ENCODE measurements around the gene CFAP77. TPM values are rescaled to one million over a fixed set of nuclear protein-coding genes. Genes with fewer than 3 reads are reported as not detected.

CFAP77 gene
- total RNA-seq, 2 donors from 2014 or later: 3.3 to 8.6 TPM

DNA sequence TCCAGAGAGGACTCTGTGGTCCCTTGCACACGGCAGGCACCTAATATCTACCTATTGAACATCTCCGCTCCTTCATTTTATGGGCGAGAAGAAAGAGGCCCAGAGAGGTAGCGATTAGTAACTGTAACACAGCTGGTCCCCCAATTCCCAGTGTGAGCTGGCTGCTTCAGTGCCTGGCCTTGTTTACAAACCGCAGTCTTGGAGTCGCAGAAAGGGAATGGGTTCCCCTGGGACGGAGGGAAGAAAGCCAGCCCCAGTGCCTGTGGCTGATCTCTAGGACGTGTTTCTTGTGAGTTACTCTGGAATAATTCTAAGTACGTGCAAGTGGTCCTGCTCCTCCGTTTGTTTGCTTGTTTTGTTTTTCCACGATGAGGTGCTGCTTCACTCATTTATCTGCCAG, 52.0 kb downstream of the CFAP77 start:
- H3K27me3 ChIP-seq: no peaks in the 10 kb centered on the region
- DNase-seq (ENCODE audit: low spot score): no peak
- no peak overlapping the region for H3K27ac ChIP-seq
- no peaks in the 10 kb centered on the region for H3K36me3 ChIP-seq
- H3K4me1 ChIP-seq: no peaks in the 10 kb centered on the region
- no peak overlapping the region for H3K4me3 ChIP-seq
- no peaks in the 10 kb centered on the region for H3K9me3 ChIP-seq
- TF ChIP-seq, protein P1, sequence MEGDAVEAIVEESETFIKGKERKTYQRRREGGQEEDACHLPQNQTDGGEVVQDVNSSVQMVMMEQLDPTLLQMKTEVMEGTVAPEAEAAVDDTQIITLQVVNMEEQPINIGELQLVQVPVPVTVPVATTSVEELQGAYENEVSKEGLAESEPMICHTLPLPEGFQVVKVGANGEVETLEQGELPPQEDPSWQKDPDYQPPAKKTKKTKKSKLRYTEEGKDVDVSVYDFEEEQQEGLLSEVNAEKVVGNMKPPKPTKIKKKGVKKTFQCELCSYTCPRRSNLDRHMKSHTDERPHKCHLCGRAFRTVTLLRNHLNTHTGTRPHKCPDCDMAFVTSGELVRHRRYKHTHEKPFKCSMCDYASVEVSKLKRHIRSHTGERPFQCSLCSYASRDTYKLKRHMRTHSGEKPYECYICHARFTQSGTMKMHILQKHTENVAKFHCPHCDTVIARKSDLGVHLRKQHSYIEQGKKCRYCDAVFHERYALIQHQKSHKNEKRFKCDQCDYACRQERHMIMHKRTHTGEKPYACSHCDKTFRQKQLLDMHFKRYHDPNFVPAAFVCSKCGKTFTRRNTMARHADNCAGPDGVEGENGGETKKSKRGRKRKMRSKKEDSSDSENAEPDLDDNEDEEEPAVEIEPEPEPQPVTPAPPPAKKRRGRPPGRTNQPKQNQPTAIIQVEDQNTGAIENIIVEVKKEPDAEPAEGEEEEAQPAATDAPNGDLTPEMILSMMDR (IDR thresholded peaks at IDR 0.05): no peak

DNA sequence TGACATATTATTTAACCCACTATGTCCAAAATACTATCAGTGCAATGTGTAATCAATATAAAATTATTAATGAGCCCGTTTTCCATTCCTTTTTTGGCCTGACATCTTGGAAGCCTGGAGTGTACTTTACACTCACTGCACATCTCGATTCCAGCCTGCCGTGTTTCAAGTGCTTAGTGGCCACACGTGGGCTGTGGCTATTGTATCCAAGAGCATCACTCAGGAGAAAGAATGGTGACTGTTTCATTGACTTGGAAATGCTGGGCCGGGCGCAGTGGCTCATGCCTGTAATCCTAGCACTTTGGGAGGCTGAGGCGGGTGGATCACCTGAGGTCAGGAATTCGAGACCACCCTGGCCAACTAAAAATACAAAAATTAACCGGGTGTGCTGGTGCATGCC, 54.5 kb downstream of the CFAP77 start:
- TF ChIP-seq, protein P1 (IDR thresholded peaks at IDR 0.05): no peak
- H3K4me3 ChIP-seq: no peak overlapping the region
- H3K27me3 ChIP-seq: no peaks in the 10 kb centered on the region
- no peak for DNase-seq (ENCODE audit: low spot score)
- H3K9me3 ChIP-seq: no peaks in the 10 kb centered on the region
- H3K36me3 ChIP-seq: no peaks in the 10 kb centered on the region
- no peaks in the 10 kb centered on the region for H3K4me1 ChIP-seq
- H3K27ac ChIP-seq: no peak overlapping the region

DNA sequence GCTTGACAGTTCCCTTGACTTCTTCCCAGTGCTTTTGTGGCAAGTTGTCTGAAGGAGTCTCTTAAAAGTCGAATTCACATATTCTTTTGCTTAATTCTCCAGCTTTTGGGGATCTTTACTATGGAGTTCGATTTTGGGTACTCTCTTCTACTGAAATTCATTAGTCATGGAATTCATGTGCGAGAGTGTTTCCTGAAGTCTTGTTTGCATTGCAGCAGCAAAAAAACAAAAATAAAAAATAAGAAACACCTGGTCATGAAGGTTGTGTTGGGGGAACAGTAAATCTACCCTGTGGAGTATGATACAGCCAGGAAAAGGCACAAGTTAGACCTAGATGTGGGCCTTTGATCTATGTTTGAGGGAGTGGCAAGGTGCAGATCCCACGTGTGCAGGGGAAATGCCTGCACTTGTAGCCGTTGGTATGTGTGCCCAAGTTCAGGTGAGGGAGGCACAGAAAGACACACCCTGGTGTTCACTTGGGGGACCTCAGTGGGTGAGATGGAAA, 55.2 kb downstream of the CFAP77 start:
- no peaks in the 10 kb centered on the region for H3K36me3 ChIP-seq
- no peak overlapping the region for H3K27ac ChIP-seq
- H3K9me3 ChIP-seq: no peaks in the 10 kb centered on the region
- H3K4me3 ChIP-seq: no peak overlapping the region
- no peaks in the 10 kb centered on the region for H3K27me3 ChIP-seq
- no peaks in the 10 kb centered on the region for H3K4me1 ChIP-seq
- TF ChIP-seq, protein P1 (IDR thresholded peaks at IDR 0.05): no peak
- no peak for DNase-seq (ENCODE audit: low spot score)

- Histone ChIP-seq H3K27ac (no peak overlapping the region), H3K27me3 (no peaks in the 10 kb centered on the region), H3K4me1 (peaks cover 0 to 5% of the 10 kb centered on the region in 2 donors), H3K36me3 (no peaks in the 10 kb centered on the region), H3K9me3 (no peaks in the 10 kb centered on the region), H3K4me3 (no peak overlapping the region)
- no peak for DNase-seq (ENCODE audit: low spot score)
- TF ChIP-seq, protein P1 (IDR thresholded peaks at IDR 0.05): no peak
These were observed 62.2 kb downstream of the CFAP77 start for GRCh38 chr9:132472199-132472598.

GRCh38 chr9:132472599-132472998, 62.6 kb downstream of the CFAP77 start:
- no peak overlapping the region for H3K27ac ChIP-seq
- peaks cover 0 to 5% of the 10 kb centered on the region in 2 donors for H3K4me1 ChIP-seq
- no peaks in the 10 kb centered on the region for H3K9me3 ChIP-seq
- H3K27me3 ChIP-seq: no peaks in the 10 kb centered on the region
- H3K36me3 ChIP-seq: no peaks in the 10 kb centered on the region
- no peak for DNase-seq (ENCODE audit: low spot score)
- H3K4me3 ChIP-seq: no peak overlapping the region
- TF ChIP-seq, protein P1 (IDR thresholded peaks at IDR 0.05): no peak

GRCh38 chr9:132474253-132474652, 64.2 kb downstream of the CFAP77 start:
- TF ChIP-seq, protein P1 (IDR thresholded peaks at IDR 0.05): no peak
- DNase-seq (ENCODE audit: low spot score): no peak
- no peaks in the 10 kb centered on the region for H3K9me3 ChIP-seq

More at GRCh38 chr9:132474253-132474652, 64.2 kb downstream of the CFAP77 start:
- Histone ChIP-seq H3K27me3 (no peaks in the 10 kb centered on the region), H3K4me3 (no peak overlapping the region), H3K36me3 (no peaks in the 10 kb centered on the region), H3K4me1 (peaks cover 0 to 5% of the 10 kb centered on the region in 2 donors), H3K27ac (no peak overlapping the region)
